Mucosa of stomach (tissue), 1 donor: ENCODE measurements around the gene FUCA2.
A peak's percentile ranks its signal among the peaks of the same experiment; 100 is the strongest.
"Not testable (repeated sequence)": the region's sequence is repeated elsewhere in the genome, so short reads cannot be mapped to it uniquely, and the experiment has no call there.

Experiments used
- H3K27me3 ChIP-seq: one replicate; pipeline ENCODE4 v1.7.0; 2013; ENCODE audit warnings: mild to moderate bottlenecking, low read length; ENCODE audit not compliant: control insufficient read depth, insufficient read depth
- H3K36me3 ChIP-seq: one replicate; pipeline ENCODE4 v1.7.0; 2013; ENCODE audit warnings: low read length; ENCODE audit not compliant: control insufficient read depth, insufficient read depth
- H3K4me1 ChIP-seq: one replicate; pipeline ENCODE4 v1.7.0; 2013; ENCODE audit warnings: mild to moderate bottlenecking, low read length; ENCODE audit not compliant: control insufficient read depth, insufficient read depth
- H3K4me3 ChIP-seq: one replicate; pipeline ENCODE4 v1.7.0; 2013; ENCODE audit warnings: low read length
- H3K9ac ChIP-seq: one replicate; pipeline ENCODE4 v1.7.0; 2013; ENCODE audit warnings: mild to moderate bottlenecking, low read length, moderate library complexity
- H3K9me3 ChIP-seq: one replicate; pipeline ENCODE4 v1.7.0; 2013; ENCODE audit warnings: mild to moderate bottlenecking, low read length, moderate library complexity; ENCODE audit not compliant: control insufficient read depth
- donor health status: Pancreatic carcinoma.

FUCA2 gene

GRCh38 chr6:143449082-143449713, 62.3 kb downstream of the FUCA2 start:
- H3K27me3 ChIP-seq, result no peaks in the 10 kb centered on the region
- no peaks in the 10 kb centered on the region for H3K9me3 ChIP-seq
- H3K4me1 ChIP-seq, result peaks cover 7% of the 10 kb centered on the region
- no peaks in the 10 kb centered on the region for H3K36me3 ChIP-seq
- H3K4me3 ChIP-seq, result peak overlapping the region; percentile 73
- H3K9ac ChIP-seq, result peak overlapping the region; percentile 85

- not testable (repeated sequence) for H3K27me3 ChIP-seq, H3K9ac ChIP-seq, H3K4me3 ChIP-seq, H3K36me3 ChIP-seq, H3K9me3 ChIP-seq, H3K4me1 ChIP-seq
These were observed 63.7 kb downstream of the FUCA2 start for GRCh38 chr6:143447865-143448264.
